Measurements from ENCODE around the gene NMT1. TPM values are rescaled to one million over a fixed set of nuclear protein-coding genes. Genes with fewer than 3 reads are reported as not detected.
A peak's percentile ranks its signal among the peaks of the same experiment; 100 is the strongest.
"Not testable (repeated sequence)": the region's sequence is repeated elsewhere in the genome, so short reads cannot be mapped to it uniquely, and the experiment has no call there.

The NMT1 gene
- total and polyA plus RNA-seq, 5 donors from 2014 or later, result 34.6 to 87.2 (median 59.2) TPM

DNA sequence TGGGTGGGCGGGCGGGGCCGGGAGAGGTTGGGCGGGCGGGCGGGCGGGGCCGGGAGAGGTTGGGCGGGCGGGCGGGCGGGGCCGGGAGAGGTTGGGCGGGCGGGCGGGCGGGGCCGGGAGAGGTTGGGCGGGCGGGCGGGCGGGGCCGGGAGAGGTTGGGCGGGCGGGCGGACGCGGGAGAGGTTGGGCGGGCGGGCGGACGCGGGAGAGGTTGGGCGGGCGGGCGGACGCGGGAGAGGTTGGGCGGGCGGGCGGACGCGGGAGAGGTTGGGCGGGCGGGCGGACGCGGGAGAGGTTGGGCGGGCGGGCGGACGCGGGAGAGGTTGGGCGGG is 9.4 kb upstream of the NMT1 start:
- peak overlapping the region in 1 of 4 donors; percentile 92 for H3K4me3 Mint-ChIP-seq
- not testable (repeated sequence) for ATAC-seq (ENCODE audit: low read depth in 2 of 2); H3K9me3 ChIP-seq (ENCODE audit: control insufficient read depth in 2 of 2, low read length in 2 of 2); DNase-seq; H3K36me3 ChIP-seq (ENCODE audit: control insufficient read depth, insufficient read depth, low read length); H3K9me3 Mint-ChIP-seq; H3K36me3 Mint-ChIP-seq; H3K27me3 ChIP-seq (ENCODE audit: control insufficient read depth, insufficient read depth, low read length); H3K27me3 Mint-ChIP-seq; H3K4me3 ChIP-seq (ENCODE audit: low read depth, low read length)
- peak overlapping the region in 1 of 3 donors; percentile 97 for H3K27ac Mint-ChIP-seq
- Histone ChIP-seq H3K27ac (ENCODE audit: insufficient read depth, low read length, poor library complexity, severe bottlenecking) (peak overlapping the region; percentile 92), H3K4me1 (ENCODE audit: control insufficient read depth, insufficient read depth, low read length, poor library complexity, severe bottlenecking) (peaks cover 30% of the 10 kb centered on the region)
- H3K4me1 Mint-ChIP-seq, result peaks cover 7 to 50% (median 35%) of the 10 kb centered on the region in 4 donors

DNA sequence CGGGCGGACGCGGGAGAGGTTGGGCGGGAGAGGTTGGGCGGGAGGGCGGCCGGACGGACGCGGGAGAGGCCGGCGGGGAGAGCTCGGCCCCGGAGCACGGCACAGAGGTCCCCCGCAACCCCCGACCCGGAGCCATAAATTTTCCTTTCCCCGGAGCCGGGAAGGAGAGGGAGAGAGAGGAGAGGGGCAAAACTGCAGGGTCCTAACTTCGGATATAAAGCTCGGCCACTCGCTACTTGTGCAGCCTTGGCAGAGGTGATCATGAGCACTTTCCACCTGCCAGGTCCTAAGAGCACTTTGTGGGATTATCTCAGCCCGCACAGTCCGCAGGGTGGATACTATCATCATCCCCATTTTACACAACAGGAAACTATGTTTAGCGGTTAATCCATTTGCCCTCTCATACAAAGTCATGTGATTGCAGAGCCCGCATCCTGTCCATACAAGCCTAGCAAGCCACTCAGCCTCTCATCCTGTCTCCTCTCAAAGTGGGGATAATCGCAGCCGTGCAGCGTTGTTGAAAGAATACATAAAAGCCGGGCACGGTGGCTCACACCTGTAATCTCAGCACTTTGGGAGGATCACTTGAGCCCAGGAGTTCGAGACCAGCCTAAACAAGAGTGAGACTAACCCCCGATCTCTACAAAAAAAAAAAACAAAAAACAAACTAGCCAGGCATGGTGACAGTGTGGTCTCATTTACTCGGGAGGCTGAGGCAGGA is 8.9 kb upstream of the NMT1 start:
- Mint-ChIP-seq H3K27me3 (no peaks in the 10 kb centered on the region), H3K4me3 (peak overlapping the region; percentile 86 to 93 (median 90)), H3K9me3 (peaks cover 0 to 2% (median 0%) of the 10 kb centered on the region in 7 donors), H3K4me1 (peaks cover 7 to 47% (median 33%) of the 10 kb centered on the region in 4 donors), H3K36me3 (no peaks in the 10 kb centered on the region), H3K27ac (peak overlapping the region; percentile 91 to 97 (median 94))
- peak overlapping the region; percentile 76 for H3K4me3 ChIP-seq (ENCODE audit: low read depth, low read length)
- ATAC-seq (ENCODE audit: low read depth in 2 of 2) (peak in 1 of 2 donors; percentile 11), DNase-seq (peak; percentile 35 to 91 (median 63))
- H3K27me3 ChIP-seq (ENCODE audit: control insufficient read depth, insufficient read depth, low read length), result no peaks in the 10 kb centered on the region
- no peaks in the 10 kb centered on the region for H3K9me3 ChIP-seq (ENCODE audit: control insufficient read depth in 2 of 2, low read length in 2 of 2)
- no peaks in the 10 kb centered on the region for H3K36me3 ChIP-seq (ENCODE audit: control insufficient read depth, insufficient read depth, low read length)
- peaks cover 30% of the 10 kb centered on the region for H3K4me1 ChIP-seq (ENCODE audit: control insufficient read depth, insufficient read depth, low read length, poor library complexity, severe bottlenecking)
- H3K27ac ChIP-seq (ENCODE audit: insufficient read depth, low read length, poor library complexity, severe bottlenecking), result peak overlapping the region; percentile 83

DNA sequence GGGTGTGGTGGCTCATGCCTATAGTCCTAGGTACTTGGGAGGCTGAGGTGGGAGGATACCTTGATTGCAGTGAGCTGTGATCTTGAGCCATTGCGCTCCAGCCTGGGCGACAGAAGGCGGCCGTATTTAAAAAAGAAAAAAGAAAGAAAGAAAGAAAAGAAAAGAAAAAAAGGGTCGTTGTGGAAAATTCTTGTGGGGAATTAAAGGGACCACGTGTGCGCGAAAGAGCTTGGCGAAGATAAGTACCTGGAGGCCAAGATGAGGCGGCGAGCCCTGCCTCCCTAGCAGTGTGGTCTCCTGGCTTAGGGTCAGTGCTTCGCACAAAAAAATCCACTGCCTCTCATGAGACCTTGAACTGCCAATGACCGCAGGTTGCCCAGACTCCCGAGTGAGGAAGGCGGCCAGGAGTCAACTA is 728 bp upstream of the NMT1 start:
- peaks cover 31% of the 10 kb centered on the region for H3K4me1 ChIP-seq (ENCODE audit: control insufficient read depth, insufficient read depth, low read length, poor library complexity, severe bottlenecking)
- Mint-ChIP-seq H3K27me3 (no peaks in the 10 kb centered on the region), H3K4me1 (peaks cover 0 to 65% (median 41%) of the 10 kb centered on the region in 4 donors), H3K9me3 (no peaks in the 10 kb centered on the region), H3K4me3 (peak overlapping the region; percentile 92 to 100 (median 99)), H3K36me3 (no peaks in the 10 kb centered on the region), H3K27ac (peak overlapping the region; percentile 97 to 98 (median 98))
- no peaks in the 10 kb centered on the region for H3K9me3 ChIP-seq (ENCODE audit: control insufficient read depth in 2 of 2, low read length in 2 of 2)
- peak overlapping the region; percentile 90 for H3K27ac ChIP-seq (ENCODE audit: insufficient read depth, low read length, poor library complexity, severe bottlenecking)
- DNase-seq (no peak), ATAC-seq (ENCODE audit: low read depth in 2 of 2) (no peak)
- H3K36me3 ChIP-seq (ENCODE audit: control insufficient read depth, insufficient read depth, low read length), result no peaks in the 10 kb centered on the region
- H3K27me3 ChIP-seq (ENCODE audit: control insufficient read depth, insufficient read depth, low read length), result no peaks in the 10 kb centered on the region
- H3K4me3 ChIP-seq (ENCODE audit: low read depth, low read length), result peak overlapping the region; percentile 94

DNA sequence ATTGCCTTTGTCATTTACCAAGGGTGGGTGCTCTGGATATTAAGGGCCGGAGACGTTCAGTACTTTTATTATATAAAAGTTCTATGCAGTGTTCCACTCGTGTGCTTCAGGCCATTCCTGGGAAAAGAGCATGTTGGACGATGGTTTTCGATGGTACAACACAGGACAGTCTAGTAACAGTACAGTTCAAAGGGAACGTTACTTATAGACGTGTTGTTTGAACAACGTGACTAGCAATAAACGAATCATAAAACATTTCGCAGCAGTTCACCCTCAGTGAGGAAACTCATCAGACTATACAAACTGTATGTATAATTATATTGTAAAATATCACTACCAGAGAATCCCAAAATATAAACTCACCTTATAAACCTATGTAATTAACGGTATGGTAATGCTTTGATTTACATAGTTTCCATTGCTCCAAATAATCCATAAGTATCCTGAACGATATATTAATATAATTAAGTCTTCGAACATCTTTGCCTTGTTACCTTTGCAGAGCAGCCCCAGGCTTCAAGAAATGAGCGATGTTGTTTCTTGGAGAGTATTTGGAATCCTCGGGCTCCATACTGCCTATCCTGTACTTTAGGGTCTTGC is 589 bp downstream of the NMT1 start:
- H3K27me3 Mint-ChIP-seq, result no peaks in the 10 kb centered on the region
- H3K27ac Mint-ChIP-seq, result peak overlapping the region; percentile 97 to 98 (median 98)
- Histone ChIP-seq H3K27me3 (ENCODE audit: control insufficient read depth, insufficient read depth, low read length) (no peaks in the 10 kb centered on the region), H3K36me3 (ENCODE audit: control insufficient read depth, insufficient read depth, low read length) (no peaks in the 10 kb centered on the region), H3K4me3 (ENCODE audit: low read depth, low read length) (peak overlapping the region; percentile 94), H3K27ac (ENCODE audit: insufficient read depth, low read length, poor library complexity, severe bottlenecking) (peak overlapping the region; percentile 90), H3K4me1 (ENCODE audit: control insufficient read depth, insufficient read depth, low read length, poor library complexity, severe bottlenecking) (peaks cover 31% of the 10 kb centered on the region), H3K9me3 (ENCODE audit: control insufficient read depth in 2 of 2, low read length in 2 of 2) (no peaks in the 10 kb centered on the region)
- peak overlapping the region; percentile 92 to 100 (median 99) for H3K4me3 Mint-ChIP-seq
- H3K36me3 Mint-ChIP-seq, result no peaks in the 10 kb centered on the region
- no peak for ATAC-seq (ENCODE audit: low read depth in 2 of 2)
- DNase-seq, result no peak
- H3K4me1 Mint-ChIP-seq, result peaks cover 0 to 66% (median 39%) of the 10 kb centered on the region in 4 donors
- H3K9me3 Mint-ChIP-seq, result no peaks in the 10 kb centered on the region

DNA sequence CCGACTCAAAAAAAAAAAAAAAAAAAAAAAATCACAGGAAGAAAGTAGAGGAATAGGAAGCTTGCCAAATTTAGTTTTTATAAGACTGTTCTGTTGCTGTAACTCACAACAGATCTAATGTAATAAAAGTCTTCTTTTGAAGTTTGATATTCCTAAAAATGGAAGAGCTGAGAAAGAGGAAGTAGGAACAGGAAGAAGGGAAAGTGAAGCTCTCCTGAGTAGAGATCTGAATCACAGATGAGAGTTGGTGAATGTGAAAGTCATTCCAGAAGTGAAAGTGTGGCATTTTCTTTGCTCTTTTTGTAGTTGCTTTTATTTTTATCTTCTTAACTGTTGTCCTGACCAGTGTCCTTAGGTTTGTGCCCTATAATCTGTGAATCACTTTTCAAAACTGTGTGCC is 2.1 kb downstream of the NMT1 start:
- no peak for ATAC-seq (ENCODE audit: low read depth in 2 of 2)
- no peaks in the 10 kb centered on the region for H3K27me3 Mint-ChIP-seq
- DNase-seq, result no peak
- Histone ChIP-seq H3K9me3 (ENCODE audit: control insufficient read depth in 2 of 2, low read length in 2 of 2) (no peaks in the 10 kb centered on the region), H3K27ac (ENCODE audit: insufficient read depth, low read length, poor library complexity, severe bottlenecking) (no peak overlapping the region), H3K27me3 (ENCODE audit: control insufficient read depth, insufficient read depth, low read length) (no peaks in the 10 kb centered on the region), H3K4me1 (ENCODE audit: control insufficient read depth, insufficient read depth, low read length, poor library complexity, severe bottlenecking) (peaks cover 31% of the 10 kb centered on the region), H3K4me3 (ENCODE audit: low read depth, low read length) (no peak overlapping the region), H3K36me3 (ENCODE audit: control insufficient read depth, insufficient read depth, low read length) (peaks cover 11% of the 10 kb centered on the region)
- no peaks in the 10 kb centered on the region for H3K9me3 Mint-ChIP-seq
- H3K4me1 Mint-ChIP-seq, result peaks cover 0 to 79% (median 42%) of the 10 kb centered on the region in 4 donors
- H3K27ac Mint-ChIP-seq, result no peak overlapping the region
- peak overlapping the region in 2 of 4 donors; percentile 19 to 60 for H3K4me3 Mint-ChIP-seq
- H3K36me3 Mint-ChIP-seq, result peaks cover 7% of the 10 kb centered on the region

DNA sequence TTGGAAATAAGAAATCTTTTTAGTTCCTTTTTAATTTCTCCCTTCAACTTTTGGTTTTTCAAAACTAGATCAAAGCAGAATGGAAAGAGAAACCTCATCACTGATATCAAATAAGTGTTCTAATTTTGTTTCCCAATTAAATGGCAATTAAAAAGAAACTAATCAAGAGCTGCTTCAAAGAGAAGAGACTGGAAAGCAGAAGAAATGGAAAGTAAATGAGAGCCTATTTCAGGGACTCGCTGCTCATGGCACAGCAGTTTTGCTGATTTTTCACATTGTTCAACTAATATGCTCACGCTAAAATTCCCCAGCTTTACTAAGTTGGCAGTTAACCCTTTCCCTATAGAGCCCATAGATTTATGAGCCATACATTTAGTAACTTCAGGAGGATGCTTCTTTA is 6.5 kb downstream of the NMT1 start:
- peaks cover 0 to 43% (median 21%) of the 10 kb centered on the region in 4 donors for H3K4me1 Mint-ChIP-seq
- peaks cover 6% of the 10 kb centered on the region for H3K4me1 ChIP-seq (ENCODE audit: control insufficient read depth, insufficient read depth, low read length, poor library complexity, severe bottlenecking)

DNA sequence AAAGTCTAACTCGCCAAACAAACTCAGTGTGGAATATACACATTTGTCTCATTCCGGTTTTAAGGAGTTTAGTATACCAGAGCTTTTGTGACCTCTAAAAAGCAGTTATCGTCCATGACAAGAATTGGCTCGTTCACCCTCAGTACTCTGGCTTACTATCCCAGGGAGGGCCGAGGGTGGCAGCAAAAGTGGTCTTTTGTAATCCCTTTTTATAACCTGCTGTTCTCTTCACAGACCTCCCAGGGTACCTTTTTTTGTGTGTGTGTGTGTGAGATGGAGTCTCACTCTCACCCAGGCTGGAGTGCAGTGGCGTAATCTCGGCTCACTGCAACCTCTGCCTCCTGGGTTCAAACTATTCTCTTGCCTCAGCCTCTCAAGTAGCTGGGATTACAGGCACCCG is 8.9 kb downstream of the NMT1 start:
- no peaks in the 10 kb centered on the region for H3K4me1 ChIP-seq (ENCODE audit: control insufficient read depth, insufficient read depth, low read length, poor library complexity, severe bottlenecking)
- no peak overlapping the region for H3K27ac ChIP-seq (ENCODE audit: insufficient read depth, low read length, poor library complexity, severe bottlenecking)
- H3K36me3 ChIP-seq (ENCODE audit: control insufficient read depth, insufficient read depth, low read length), result peaks cover 40% of the 10 kb centered on the region
- no peak for ATAC-seq (ENCODE audit: low read depth in 2 of 2)
- no peak for DNase-seq
- Mint-ChIP-seq H3K27me3 (no peaks in the 10 kb centered on the region), H3K4me3 (no peak overlapping the region), H3K27ac (no peak overlapping the region), H3K36me3 (peaks cover 16% of the 10 kb centered on the region), H3K4me1 (peaks cover 0 to 28% (median 15%) of the 10 kb centered on the region in 4 donors), H3K9me3 (no peaks in the 10 kb centered on the region)
- no peaks in the 10 kb centered on the region for H3K27me3 ChIP-seq (ENCODE audit: control insufficient read depth, insufficient read depth, low read length)
- no peak overlapping the region for H3K4me3 ChIP-seq (ENCODE audit: low read depth, low read length)
- H3K9me3 ChIP-seq (ENCODE audit: control insufficient read depth in 2 of 2, low read length in 2 of 2), result no peaks in the 10 kb centered on the region

More for the DNA sequence above, 6.5 kb downstream of the NMT1 start:
- H3K27ac Mint-ChIP-seq, result peak overlapping the region in 2 of 3 donors; percentile 49 to 63
- H3K9me3 Mint-ChIP-seq, result no peaks in the 10 kb centered on the region
- H3K27ac ChIP-seq (ENCODE audit: insufficient read depth, low read length, poor library complexity, severe bottlenecking), result no peak overlapping the region
- ATAC-seq (ENCODE audit: low read depth in 2 of 2) (no peak), DNase-seq (no peak)
- H3K4me3 ChIP-seq (ENCODE audit: low read depth, low read length), result no peak overlapping the region
- H3K36me3 ChIP-seq (ENCODE audit: control insufficient read depth, insufficient read depth, low read length), result peaks cover 25% of the 10 kb centered on the region
- H3K27me3 Mint-ChIP-seq, result no peaks in the 10 kb centered on the region
- no peaks in the 10 kb centered on the region for H3K9me3 ChIP-seq (ENCODE audit: control insufficient read depth in 2 of 2, low read length in 2 of 2)
- H3K4me3 Mint-ChIP-seq, result no peak overlapping the region
- H3K27me3 ChIP-seq (ENCODE audit: control insufficient read depth, insufficient read depth, low read length), result no peaks in the 10 kb centered on the region
- peaks cover 7% of the 10 kb centered on the region for H3K36me3 Mint-ChIP-seq

Measured in CD4-positive, CD25-positive, alpha-beta regulatory T cell (primary cell).